ENCODE measurements around the gene FXYD6.

Gene FXYD6

GRCh38 chr11:117849781-117850414, 26.6 kb downstream of the FXYD6 start:
- no peak for FAIRE-seq
- no peak for DNase-seq (ENCODE audit: low spot score)

- FAIRE-seq (no peak), DNase-seq (ENCODE audit: low spot score) (peak; percentile 12)
Measured at GRCh38 chr11:117843666-117844484, 32.6 kb downstream of the FXYD6 start.

DNA sequence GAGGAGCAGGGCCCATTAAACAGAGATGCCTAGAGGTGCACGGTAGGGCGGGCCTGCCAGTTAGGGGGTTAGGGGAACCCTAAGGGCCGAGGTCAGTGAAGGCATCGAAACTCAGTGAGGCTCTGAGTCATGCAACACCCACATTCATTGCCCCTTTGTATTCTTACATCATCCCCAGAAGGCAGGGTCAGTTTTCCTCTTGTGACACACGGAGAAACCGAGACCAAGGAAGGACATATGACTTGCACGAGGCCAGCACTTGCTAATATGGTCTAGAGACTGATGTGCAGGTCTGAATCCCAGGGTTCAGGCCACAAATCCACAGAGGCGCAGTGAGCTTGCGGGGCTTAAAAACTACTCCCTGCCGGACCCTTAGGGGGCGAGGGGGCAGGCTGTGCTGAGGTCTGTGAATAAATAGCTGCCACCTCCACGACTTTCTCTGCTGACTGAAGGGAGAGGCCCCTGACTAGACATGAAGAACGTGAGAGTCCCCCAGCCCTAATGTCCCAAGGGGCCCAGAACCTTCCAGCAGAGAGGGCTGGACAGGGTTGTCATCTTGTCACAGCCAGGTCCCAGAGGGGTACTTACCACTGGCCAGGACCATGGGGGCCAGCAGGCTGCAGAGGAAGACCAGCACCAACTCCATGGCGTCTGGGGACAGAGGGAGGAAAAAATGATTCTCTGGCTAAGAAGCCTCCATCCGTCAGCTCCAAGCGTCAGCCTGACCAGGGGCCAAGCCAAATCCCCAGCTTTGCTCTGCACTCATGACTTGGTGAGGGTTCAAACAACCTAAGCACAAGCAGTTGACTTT, 34.1 kb downstream of the FXYD6 start:
- FAIRE-seq (no peak), DNase-seq (ENCODE audit: low spot score) (no peak)

GRCh38 chr11:117841551-117842031, 34.9 kb downstream of the FXYD6 start:
- no peak for FAIRE-seq
- no peak for DNase-seq (ENCODE audit: low spot score)

- DNase-seq (ENCODE audit: low spot score) (no peak), FAIRE-seq (no peak)
Measured at GRCh38 chr11:117840881-117841550, 35.4 kb downstream of the FXYD6 start.

GRCh38 chr11:117839936-117840813, 36.3 kb downstream of the FXYD6 start:
- FAIRE-seq (no peak), DNase-seq (ENCODE audit: low spot score) (no peak)

DNA sequence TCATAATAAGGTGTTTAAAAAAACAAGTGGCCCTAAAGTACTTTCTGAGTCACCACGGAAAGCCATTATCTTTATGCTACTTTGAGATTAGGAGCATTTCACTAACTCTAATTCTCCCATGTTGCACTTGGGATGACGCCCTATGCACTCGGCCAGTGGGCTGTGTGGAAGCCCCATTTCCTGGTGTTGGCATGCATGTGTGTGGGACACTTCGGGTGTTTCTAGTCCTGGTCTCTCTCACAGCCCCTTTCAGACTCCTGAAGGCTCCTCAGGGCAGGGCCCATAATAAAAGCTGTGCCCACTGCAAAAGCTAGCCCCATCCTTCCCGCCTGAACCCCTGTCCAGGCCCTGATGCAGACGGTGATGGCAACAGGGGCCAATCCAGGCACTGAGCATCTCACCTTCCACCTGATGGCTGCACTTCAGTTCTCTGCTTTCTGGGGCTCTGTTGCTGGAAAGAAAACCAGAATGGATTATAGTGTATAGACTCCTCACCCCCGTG, 37.0 kb downstream of the FXYD6 start:
- no peak for FAIRE-seq
- DNase-seq (ENCODE audit: low spot score) = no peak

DNA sequence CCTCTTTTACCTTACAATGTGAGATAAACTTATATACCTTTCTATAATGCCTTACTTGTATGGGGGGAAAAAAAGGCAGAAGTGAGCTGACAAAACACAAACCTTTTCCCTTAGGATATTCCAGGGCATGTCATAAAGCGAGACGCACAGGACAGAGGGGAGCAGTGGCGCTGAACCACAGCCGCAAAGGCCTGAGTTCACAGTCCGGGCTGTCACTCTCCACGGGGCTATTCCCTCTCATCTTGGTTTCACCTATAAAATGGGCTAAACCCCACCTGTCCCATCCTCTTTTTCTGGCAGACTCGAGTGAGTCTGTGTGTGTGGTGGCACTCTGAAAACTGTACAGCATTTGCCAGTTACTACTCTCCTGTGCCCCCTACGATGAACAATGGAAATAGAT, 37.6 kb downstream of the FXYD6 start:
- DNase-seq (ENCODE audit: low spot score) = no peak
- FAIRE-seq = no peak

- DNase-seq (ENCODE audit: low spot score) = no peak
- no peak for FAIRE-seq
Measured at GRCh38 chr11:117837791-117838190, 38.7 kb downstream of the FXYD6 start.

DNA sequence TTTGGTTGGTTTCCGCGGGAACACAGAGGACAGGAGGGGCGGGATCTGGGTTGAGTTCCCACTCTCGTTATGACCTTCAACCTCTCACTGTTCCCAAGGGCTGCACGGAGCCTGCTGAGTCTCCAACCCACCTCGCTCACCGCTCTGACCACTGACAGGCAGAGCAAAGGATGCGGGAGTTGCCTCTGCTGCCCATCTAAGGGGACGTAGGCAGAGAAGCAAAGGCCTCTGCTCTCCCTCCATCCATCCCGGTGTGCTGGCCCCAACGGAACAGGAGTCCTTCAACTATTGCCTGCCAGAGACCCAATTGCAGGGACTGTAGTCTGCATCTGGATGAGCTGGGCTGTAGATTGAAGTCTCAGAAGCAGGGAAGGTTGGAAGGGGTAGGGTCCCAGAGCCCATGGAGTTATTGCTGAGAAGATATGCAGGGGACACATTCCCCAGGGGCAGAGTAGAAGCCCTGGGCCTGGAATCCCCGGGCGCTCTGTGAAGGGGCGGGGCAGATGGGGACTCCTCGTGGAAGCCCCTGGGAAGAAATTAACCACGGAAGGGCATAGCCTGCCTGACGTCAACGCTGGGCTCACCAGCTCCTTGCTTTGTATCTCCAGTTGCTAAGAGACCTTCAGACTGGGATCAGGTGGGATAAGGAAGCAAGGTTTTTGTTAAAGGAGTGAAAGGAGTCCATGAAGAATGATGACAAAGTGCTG, 39.2 kb downstream of the FXYD6 start:
- DNase-seq (ENCODE audit: low spot score) (no peak), FAIRE-seq (no peak)

DNA sequence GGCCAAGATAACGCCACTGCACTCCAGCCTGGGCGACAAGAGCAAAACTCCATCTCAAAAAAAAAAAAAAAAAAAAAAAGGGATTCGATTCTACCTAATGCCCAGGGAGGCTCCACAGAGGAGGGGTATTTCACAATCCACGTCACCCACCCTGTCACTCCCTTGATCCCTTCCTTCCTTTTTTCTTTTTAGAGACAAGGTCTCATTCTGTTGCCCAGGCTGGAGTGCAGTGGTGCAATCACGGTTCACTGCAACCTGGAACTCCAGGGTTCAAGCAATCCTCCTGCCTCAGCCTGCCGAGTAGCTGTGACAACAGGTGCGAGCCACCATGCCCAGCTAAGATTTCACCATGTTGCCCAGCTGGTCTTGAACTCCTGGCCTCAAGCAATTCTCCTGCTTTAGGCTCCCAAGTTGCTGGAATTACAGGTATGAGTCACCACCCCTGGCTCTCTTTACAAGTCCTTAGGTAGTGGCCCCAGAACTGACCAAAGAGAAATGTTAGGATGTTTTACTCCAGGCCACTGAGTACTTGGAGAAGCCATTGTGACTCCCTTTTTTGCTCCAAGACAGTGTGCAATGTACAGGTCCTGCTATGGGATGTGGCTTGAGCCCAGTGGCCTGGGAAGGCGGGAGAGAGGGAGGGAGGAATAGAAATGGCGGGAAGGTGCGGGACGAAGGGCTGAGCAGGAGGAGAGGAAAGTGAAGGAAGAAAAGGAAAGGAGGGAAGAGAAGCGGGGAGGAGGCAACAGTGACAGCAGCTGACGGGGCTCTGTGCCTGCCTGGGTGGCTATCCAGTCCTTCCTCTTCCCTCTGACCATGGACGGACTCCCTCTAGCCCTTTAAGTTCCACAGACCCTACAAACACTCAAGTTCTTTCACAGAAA, 40.1 kb downstream of the FXYD6 start:
- no peak for DNase-seq (ENCODE audit: low spot score)
- no peak for FAIRE-seq

GRCh38 chr11:117835576-117835975, 40.9 kb downstream of the FXYD6 start:
- no peak for DNase-seq (ENCODE audit: low spot score)
- no peak for FAIRE-seq

GRCh38 chr11:117834838-117835443, 41.5 kb downstream of the FXYD6 start:
- FAIRE-seq (no peak), DNase-seq (ENCODE audit: low spot score) (no peak)

GRCh38 chr11:117834068-117834810, 42.2 kb downstream of the FXYD6 start:
- FAIRE-seq (no peak), DNase-seq (ENCODE audit: low spot score) (no peak)

GRCh38 chr11:117833401-117833891, 43.0 kb downstream of the FXYD6 start:
- FAIRE-seq (no peak), DNase-seq (ENCODE audit: low spot score) (no peak)

GRCh38 chr11:117832511-117832910, 43.9 kb downstream of the FXYD6 start:
- FAIRE-seq (no peak), DNase-seq (ENCODE audit: low spot score) (no peak)

DNA sequence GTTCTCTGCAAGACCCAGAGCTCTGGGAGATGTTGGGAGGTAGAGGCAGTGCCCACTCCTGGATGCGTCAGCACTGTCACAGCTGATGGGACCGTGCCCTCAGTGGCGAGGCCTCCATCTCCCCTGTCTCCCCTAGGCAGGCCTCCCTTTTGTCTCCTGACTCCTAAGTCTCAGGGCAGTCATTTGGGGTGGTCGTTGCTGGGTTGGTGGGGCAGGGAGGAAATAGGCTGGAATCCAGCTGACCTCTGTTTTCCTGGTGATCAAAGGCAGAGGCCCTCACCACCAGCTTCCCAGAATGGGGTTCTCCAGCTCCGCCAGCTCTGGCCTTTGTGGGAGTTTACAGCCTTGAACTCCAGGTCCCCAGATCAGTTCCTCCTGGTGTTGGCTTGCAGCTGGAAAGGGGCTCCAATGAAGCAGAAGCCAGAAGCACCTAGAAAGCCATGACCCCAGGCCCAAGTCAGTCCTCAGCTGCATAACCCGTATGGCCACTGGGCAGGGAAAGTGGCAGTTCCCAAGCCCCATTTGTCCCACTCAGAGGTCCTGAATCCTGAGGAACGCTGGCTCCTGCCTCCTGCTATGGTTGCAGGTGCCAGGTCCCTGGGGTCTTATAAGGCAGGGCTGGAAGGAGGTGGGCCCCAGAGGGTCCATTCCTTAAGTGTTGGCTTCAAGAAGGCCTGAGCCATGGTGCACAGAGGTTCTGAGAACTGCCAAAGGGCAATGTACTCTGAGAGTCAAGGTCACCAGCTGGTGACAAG, 44.6 kb downstream of the FXYD6 start:
- DNase-seq (ENCODE audit: low spot score) (no peak), FAIRE-seq (no peak)

Data from RCC 7860 (cell line).